ENCODE results near the gene ATG16L2. TPM values are rescaled to one million over a fixed set of nuclear protein-coding genes. Genes with fewer than 3 reads are reported as not detected.

The ATG16L2 gene
- total and polyA plus RNA-seq, 2 of the 4 experiments (the other 2 are of a cell fraction), result 1.3 to 12.7 TPM

- Histone ChIP-seq H3K18ac (ENCODE audit: low read depth, low read length) (no peak overlapping the region), H3K9ac (ENCODE audit: low read depth, low read length) (no peak overlapping the region), H3K4ac (ENCODE audit: low read depth, low read length) (no peak overlapping the region), H4K20me1 (ENCODE audit: insufficient read depth, low read length) (no peaks in the 10 kb centered on the region), H2BK120ac (ENCODE audit: low read depth, low read length) (no peak overlapping the region), H3K79me1 (ENCODE audit: low read depth in 1 of 2, low read length in 2 of 2) (peaks cover 10 to 20% of the 10 kb centered on the region in 2 experiments; a peak in 2 of 4 replicates), H3K4me3 (ENCODE audit: insufficient read depth, low read depth, low read length) (no peak overlapping the region), H3K56ac (ENCODE audit: extremely low read depth, insufficient read depth, low read length) (no peak overlapping the region), H2BK15ac (ENCODE audit: low read depth, low read length) (no peak overlapping the region), H3K27me3 (ENCODE audit: control insufficient read depth, insufficient read depth, low read length) (no peaks in the 10 kb centered on the region), H2AK9ac (replicated peaks; ENCODE audit: low read depth, low read length, poor library complexity) (no peak overlapping the region), H2BK5ac (ENCODE audit: low read depth, low read length, poor library complexity, severe bottlenecking) (no peak overlapping the region), H3K4me1 (ENCODE audit: control insufficient read depth, insufficient read depth, low read length) (no peaks in the 10 kb centered on the region), H4K8ac (ENCODE audit: low read depth in 2 of 2, low read length in 2 of 2) (no peak overlapping the region), H3K27ac (ENCODE audit: insufficient read depth, low read length) (no peak overlapping the region), H2AK5ac (ENCODE audit: low read depth, low read length) (no peak overlapping the region), H2BK20ac (ENCODE audit: low read depth, low read length) (no peak overlapping the region), H3K36me3 (ENCODE audit: control insufficient read depth, insufficient read depth, low read length) (no peaks in the 10 kb centered on the region), H4K5ac (ENCODE audit: low read depth, low read length) (no peak overlapping the region), H3K14ac (replicated peaks; ENCODE audit: low read depth, low read length) (no peak overlapping the region), H3K4me2 (ENCODE audit: low read depth, low read length) (no peak overlapping the region), H3K23ac (ENCODE audit: low read depth, low read length) (no peak overlapping the region), H4K91ac (ENCODE audit: insufficient read depth, low read depth, low read length) (no peak overlapping the region), H3K9me1 (ENCODE audit: insufficient read depth, low read length) (no peaks in the 10 kb centered on the region), H2AFZ (replicated peaks; ENCODE audit: low read length, poor library complexity) (no peak overlapping the region), H3K9me3 (ENCODE audit: control insufficient read depth, insufficient read depth, low read length) (no peaks in the 10 kb centered on the region)
- intact Hi-C loops (cut with micrococcal nuclease), result no loop called here
- ChIA-PET POLR2A (ENCODE audit: unreplicated experiment) (no interaction called here), CTCF (no interaction called here)
- dilution Hi-C loops (cut with HindIII; ENCODE audit: low sequenced_read_pairs, unreplicated experiment), result no loop called here
- in situ Hi-C loops (cut with MboI; ENCODE audit: low sequenced_read_pairs), result no loop called here
- TF ChIP-seq CTCF (conservative IDR thresholded peaks at IDR 0.05; ENCODE audit: low read depth, low read length) (no peak), CEBPB (IDR thresholded peaks at IDR 0.05; ENCODE audit: low read depth, low read length) (no peak), MAZ (IDR thresholded peaks at IDR 0.05; ENCODE audit: borderline replicate concordance, low read depth, low read length) (no peak), RCOR1 (IDR thresholded peaks at IDR 0.05; ENCODE audit: insufficient replicate concordance, low read length) (no peak), FOS (IDR thresholded peaks at IDR 0.05; ENCODE audit: low read depth, low read length) (no peak), CHD1 (IDR thresholded peaks at IDR 0.05; ENCODE audit: low read depth, low read length) (no peak), BHLHE40 (IDR thresholded peaks at IDR 0.05; ENCODE audit: low read depth, low read length) (no peak), RAD21 (IDR thresholded peaks at IDR 0.05; ENCODE audit: low read length) (no peak), NFE2L2 (IDR thresholded peaks at IDR 0.05; ENCODE audit: low read depth, low read length) (no peak), MXI1 (IDR thresholded peaks at IDR 0.05; ENCODE audit: borderline replicate concordance, low read depth, low read length) (no peak), SMC3 (IDR thresholded peaks at IDR 0.05; ENCODE audit: low read depth, low read length) (no peak), RFX5 (IDR thresholded peaks at IDR 0.05; ENCODE audit: low read depth, low read length) (no peak), POLR2A (IDR thresholded peaks at IDR 0.05; ENCODE audit: low read depth, low read length) (no peak), MAFK (IDR thresholded peaks at IDR 0.05; ENCODE audit: low read depth, low read length) (no peak)
- TF ChIP-seq, protein P1, sequence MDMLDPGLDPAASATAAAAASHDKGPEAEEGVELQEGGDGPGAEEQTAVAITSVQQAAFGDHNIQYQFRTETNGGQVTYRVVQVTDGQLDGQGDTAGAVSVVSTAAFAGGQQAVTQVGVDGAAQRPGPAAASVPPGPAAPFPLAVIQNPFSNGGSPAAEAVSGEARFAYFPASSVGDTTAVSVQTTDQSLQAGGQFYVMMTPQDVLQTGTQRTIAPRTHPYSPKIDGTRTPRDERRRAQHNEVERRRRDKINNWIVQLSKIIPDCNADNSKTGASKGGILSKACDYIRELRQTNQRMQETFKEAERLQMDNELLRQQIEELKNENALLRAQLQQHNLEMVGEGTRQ (IDR thresholded peaks at IDR 0.05; ENCODE audit: low read depth, low read length), result no peak
- TF ChIP-seq, protein P2, sequence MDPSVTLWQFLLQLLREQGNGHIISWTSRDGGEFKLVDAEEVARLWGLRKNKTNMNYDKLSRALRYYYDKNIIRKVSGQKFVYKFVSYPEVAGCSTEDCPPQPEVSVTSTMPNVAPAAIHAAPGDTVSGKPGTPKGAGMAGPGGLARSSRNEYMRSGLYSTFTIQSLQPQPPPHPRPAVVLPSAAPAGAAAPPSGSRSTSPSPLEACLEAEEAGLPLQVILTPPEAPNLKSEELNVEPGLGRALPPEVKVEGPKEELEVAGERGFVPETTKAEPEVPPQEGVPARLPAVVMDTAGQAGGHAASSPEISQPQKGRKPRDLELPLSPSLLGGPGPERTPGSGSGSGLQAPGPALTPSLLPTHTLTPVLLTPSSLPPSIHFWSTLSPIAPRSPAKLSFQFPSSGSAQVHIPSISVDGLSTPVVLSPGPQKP (IDR thresholded peaks at IDR 0.05; ENCODE audit: borderline replicate concordance, low read depth, low read length), result no peak
- BruUV-seq (replicated peaks), result no TSS peak
- WGBS, 2 experiments (ENCODE audit: extremely low coverage in 2 of 2, insufficient read length in 1 of 2), result no CpG with 5 or more reads among the region's 3 CpGs
- DNase-seq (no peak), ATAC-seq (ENCODE audit: low read depth) (no peak)
These were observed 36.6 kb downstream of the ATG16L2 start for GRCh38 chr11:72850832-72851231.

Data from IMR-90 (cell line).